NOMO-1 treated with DMSO at 0.1 percent for 48 hours (cell line): ENCODE measurements around the gene ACADSB.

Experiments used
- DNase-seq: peaks from one replicate; lab custom pipeline; 2025; ENCODE audit not compliant: unreplicated experiment; lab: John Stamatoyannopoulos, UW

Gene ACADSB

GRCh38 chr10:123008355-123009104 lies at the start of gene ACADSB, which contains the start of gene IKZF5:
ACADSB (plus strand) TSS chr10:123009006; CDS start chr10:123009030, 24 bp downstream.
IKZF5 (minus strand) TSS chr10:123008795; CDS start chr10:122998625, 10,170 bp downstream.
- DNase-seq: peak; percentile 92

- no peak for DNase-seq
These were observed 46.4 kb upstream of the ACADSB start for GRCh38 chr10:122962405-122962804.

- no peak for DNase-seq
These were observed 41.9 kb upstream of the ACADSB start for GRCh38 chr10:122966879-122967278.

GRCh38 chr10:122968698-122969097 lies 40.1 kb upstream of the ACADSB start:
- peak; percentile 10 for DNase-seq

GRCh38 chr10:122974023-122974422 lies 34.8 kb upstream of the ACADSB start:
- DNase-seq: no peak

- no peak for DNase-seq
These were observed 34.2 kb upstream of the ACADSB start for GRCh38 chr10:122974543-122975064.

- peak; percentile 88 for DNase-seq
These were observed 28.4 kb upstream of the ACADSB start, which contains the start of gene PSTK for GRCh38 chr10:122980209-122981065. PSTK (plus strand) TSS chr10:122980401; CDS start chr10:122980480, 79 bp downstream.

GRCh38 chr10:122981066-122981464 lies 27.7 kb upstream of the ACADSB start:
- DNase-seq: peak; percentile 58

- no peak for DNase-seq
These were observed 24.9 kb upstream of the ACADSB start for GRCh38 chr10:122983898-122984297.

GRCh38 chr10:122984708-122985107 lies 24.1 kb upstream of the ACADSB start:
- no peak for DNase-seq

GRCh38 chr10:122986335-122986734 lies 22.5 kb upstream of the ACADSB start:
- no peak for DNase-seq

- no peak for DNase-seq
These were observed 20.3 kb upstream of the ACADSB start for GRCh38 chr10:122988501-122988900.

- no peak for DNase-seq
These were observed 18.5 kb upstream of the ACADSB start for GRCh38 chr10:122990278-122990677.

GRCh38 chr10:122992031-122992585 lies 16.7 kb upstream of the ACADSB start:
- no peak for DNase-seq

- DNase-seq: no peak
These were observed 14.9 kb upstream of the ACADSB start for GRCh38 chr10:122993797-122994336.

- no peak for DNase-seq
These were observed 12.9 kb upstream of the ACADSB start for GRCh38 chr10:122995936-122996335.

- no peak for DNase-seq
These were observed 10.9 kb upstream of the ACADSB start for GRCh38 chr10:122997864-122998263.

GRCh38 chr10:122998360-122998917 lies 10.4 kb upstream of the ACADSB start:
- no peak for DNase-seq

GRCh38 chr10:122998934-122999333 lies 9.9 kb upstream of the ACADSB start:
- DNase-seq: no peak

GRCh38 chr10:122999347-122999746 lies 9.5 kb upstream of the ACADSB start:
- no peak for DNase-seq

- DNase-seq: no peak
These were observed 8.7 kb upstream of the ACADSB start for GRCh38 chr10:123000155-123000554.
